ENCODE results near the gene MT1B.

MT1B gene

DNA sequence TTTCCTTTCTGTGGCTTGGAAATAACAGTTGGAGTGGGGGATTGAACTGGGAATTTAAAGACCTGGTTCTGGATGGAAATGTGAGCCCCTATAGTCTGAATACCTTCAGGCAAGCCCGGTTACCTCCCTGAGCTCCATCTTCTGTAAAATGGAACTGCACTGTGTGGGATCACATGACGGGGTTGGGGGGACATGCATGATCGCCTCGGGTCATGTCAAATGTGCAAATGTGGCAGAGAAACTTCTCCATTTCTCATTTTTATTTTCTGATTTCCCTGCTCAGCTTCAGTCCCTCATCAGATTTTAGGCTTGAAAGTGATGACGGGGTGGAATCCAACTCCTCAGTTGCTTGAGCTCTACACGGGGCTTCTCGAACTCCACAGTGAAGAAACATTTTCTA lies 1.5 kb downstream of the MT1B start:
- Histone ChIP-seq H3K27me3 (ENCODE audit: control insufficient read depth in 1 of 2, insufficient read depth in 1 of 2, low read length in 2 of 2) (peaks cover 43 to 49% of the 10 kb centered on the region in 2 experiments), H3K23ac (ENCODE audit: low read length in 2 of 2) (no peak overlapping the region), H3K79me1 (replicated peaks; ENCODE audit: low read length, poor library complexity, severe bottlenecking) (no peaks in the 10 kb centered on the region), H3K4me3 (ENCODE audit: insufficient read depth in 1 of 2, low read depth in 1 of 2, low read length in 2 of 2) (no peak overlapping the region), H2BK12ac (ENCODE audit: low read length in 2 of 2) (no peak overlapping the region), H3K14ac (ENCODE audit: low read length in 2 of 2) (no peak overlapping the region), H3K4ac (ENCODE audit: low read depth in 1 of 2, low read length in 2 of 2) (no peak overlapping the region), H3K4me1 (ENCODE audit: control insufficient read depth, insufficient read depth, low read depth, low read length) (peaks cover 17% of the 10 kb centered on the region), H3K9me3 (ENCODE audit: control insufficient read depth, low read length) (no peaks in the 10 kb centered on the region), H2BK15ac (ENCODE audit: low read depth, poor library complexity, severe bottlenecking) (no peak overlapping the region), H2AK5ac (ENCODE audit: low read length, severe bottlenecking) (no peak overlapping the region), H3K9ac (ENCODE audit: low read length) (no peak overlapping the region), H3K36me3 (ENCODE audit: control insufficient read depth in 1 of 2, insufficient read depth in 2 of 2, low read depth in 1 of 2, low read length in 2 of 2) (no peaks in the 10 kb centered on the region), H3K18ac (ENCODE audit: low read depth in 1 of 2, low read length in 2 of 2) (no peak overlapping the region), H4K8ac (ENCODE audit: low read length) (no peak overlapping the region), H2AFZ (ENCODE audit: low read depth, low read length) (no peak overlapping the region), H3K27ac (ENCODE audit: low read length, poor library complexity, severe bottlenecking) (no peak overlapping the region), H2BK120ac (ENCODE audit: low read depth, low read length) (no peak overlapping the region), H2BK5ac (ENCODE audit: low read depth, low read length, poor library complexity, severe bottlenecking) (no peak overlapping the region), H4K91ac (ENCODE audit: low read length) (no peak overlapping the region), H3K4me2 (ENCODE audit: low read length, poor library complexity, severe bottlenecking) (no peak overlapping the region)
- 87% methylated on average over 5 of the region's 7 CpGs for WGBS
- no peak for DNase-seq

GRCh38 chr16:56657555-56658326 lies 6.1 kb downstream of the MT1B start, which contains the start of gene MT1F:
MT1F (plus strand) TSS chr16:56657959; CDS start chr16:56658059, 100 bp downstream.
- Histone ChIP-seq H3K18ac (ENCODE audit: low read depth in 1 of 2, low read length in 2 of 2) (no peak within 1 kb of the TSS), H3K9me3 (ENCODE audit: control insufficient read depth, low read length) (no peaks in the 10 kb centered on the region), H3K4ac (ENCODE audit: low read depth in 1 of 2, low read length in 2 of 2) (no peak within 1 kb of the TSS), H3K14ac (ENCODE audit: low read length in 2 of 2) (no peak within 1 kb of the TSS), H2AFZ (ENCODE audit: low read depth, low read length) (no peak within 1 kb of the TSS), H3K4me1 (ENCODE audit: control insufficient read depth, insufficient read depth, low read depth, low read length) (peaks cover 18% of the 10 kb centered on the region), H4K8ac (ENCODE audit: low read length) (no peak within 1 kb of the TSS), H3K79me1 (replicated peaks; ENCODE audit: low read length, poor library complexity, severe bottlenecking) (no peaks in the 10 kb centered on the region), H2BK120ac (ENCODE audit: low read depth, low read length) (no peak within 1 kb of the TSS), H2AK5ac (ENCODE audit: low read length, severe bottlenecking) (no peak within 1 kb of the TSS), H3K27ac (ENCODE audit: low read length, poor library complexity, severe bottlenecking) (no peak within 1 kb of the TSS), H3K36me3 (ENCODE audit: control insufficient read depth in 1 of 2, insufficient read depth in 2 of 2, low read depth in 1 of 2, low read length in 2 of 2) (no peaks in the 10 kb centered on the region), H2BK12ac (ENCODE audit: low read length in 2 of 2) (no peak within 1 kb of the TSS), H3K27me3 (ENCODE audit: control insufficient read depth in 1 of 2, insufficient read depth in 1 of 2, low read length in 2 of 2) (peaks cover 57 to 58% of the 10 kb centered on the region in 2 experiments), H3K9ac (ENCODE audit: low read length) (peak within 1 kb of the TSS; percentile 5), H2BK5ac (ENCODE audit: low read depth, low read length, poor library complexity, severe bottlenecking) (no peak within 1 kb of the TSS), H2BK15ac (ENCODE audit: low read depth, poor library complexity, severe bottlenecking) (peak within 1 kb of the TSS; percentile 13), H4K91ac (ENCODE audit: low read length) (no peak within 1 kb of the TSS), H3K4me3 (ENCODE audit: insufficient read depth in 1 of 2, low read depth in 1 of 2, low read length in 2 of 2) (peak within 1 kb of the TSS; percentile 34 to 73), H3K4me2 (ENCODE audit: low read length, poor library complexity, severe bottlenecking) (peak within 1 kb of the TSS; percentile 63), H3K23ac (ENCODE audit: low read length in 2 of 2) (no peak within 1 kb of the TSS)
- 3% methylated on average over 44 of the region's 46 CpGs for WGBS
- DNase-seq: peak; percentile 49

- Histone ChIP-seq H2BK12ac (ENCODE audit: low read length in 2 of 2) (no peak overlapping the region), H4K8ac (ENCODE audit: low read length) (no peak overlapping the region), H3K4me3 (ENCODE audit: insufficient read depth in 1 of 2, low read depth in 1 of 2, low read length in 2 of 2) (peak overlapping the region in 1 of 2 experiments; percentile 73), H3K4me2 (ENCODE audit: low read length, poor library complexity, severe bottlenecking) (no peak overlapping the region), H3K4me1 (ENCODE audit: control insufficient read depth, insufficient read depth, low read depth, low read length) (peaks cover 23% of the 10 kb centered on the region), H3K18ac (ENCODE audit: low read depth in 1 of 2, low read length in 2 of 2) (no peak overlapping the region), H3K36me3 (ENCODE audit: control insufficient read depth in 1 of 2, insufficient read depth in 2 of 2, low read depth in 1 of 2, low read length in 2 of 2) (no peaks in the 10 kb centered on the region), H3K79me1 (replicated peaks; ENCODE audit: low read length, poor library complexity, severe bottlenecking) (no peaks in the 10 kb centered on the region), H2BK120ac (ENCODE audit: low read depth, low read length) (no peak overlapping the region), H4K91ac (ENCODE audit: low read length) (no peak overlapping the region), H2BK5ac (ENCODE audit: low read depth, low read length, poor library complexity, severe bottlenecking) (no peak overlapping the region), H3K9me3 (ENCODE audit: control insufficient read depth, low read length) (no peaks in the 10 kb centered on the region), H2AK5ac (ENCODE audit: low read length, severe bottlenecking) (no peak overlapping the region), H2AFZ (ENCODE audit: low read depth, low read length) (no peak overlapping the region), H3K9ac (ENCODE audit: low read length) (peak overlapping the region; percentile 5), H3K27ac (ENCODE audit: low read length, poor library complexity, severe bottlenecking) (no peak overlapping the region), H3K27me3 (ENCODE audit: control insufficient read depth in 1 of 2, insufficient read depth in 1 of 2, low read length in 2 of 2) (peaks cover 58 to 64% of the 10 kb centered on the region in 2 experiments), H3K23ac (ENCODE audit: low read length in 2 of 2) (no peak overlapping the region), H2BK15ac (ENCODE audit: low read depth, poor library complexity, severe bottlenecking) (peak overlapping the region; percentile 13), H3K4ac (ENCODE audit: low read depth in 1 of 2, low read length in 2 of 2) (no peak overlapping the region), H3K14ac (ENCODE audit: low read length in 2 of 2) (no peak overlapping the region)
- DNase-seq: no peak
- WGBS: 12% methylated on average over 10 of the region's 10 CpGs
Observed at GRCh38 chr16:56658327-56658875, 6.7 kb downstream of the MT1B start.
